Muscle layer of colon (tissue), 2 donors: ENCODE measurements around the gene RAD51B.
A peak's percentile ranks its signal among the peaks of the same experiment; 100 is the strongest.

ENCODE experiments used
- H3K27ac ChIP-seq: one replicate; pipeline ENCODE4 v1.7.0; 2013; ENCODE audit warnings: low read depth, mild to moderate bottlenecking, low read length, moderate library complexity
- H3K27me3 ChIP-seq, 2 donors: one replicate each; pipeline ENCODE4 v1.7.0; 2013; ENCODE audit warnings: low read length in 2 of 2, mild to moderate bottlenecking in 2 of 2; ENCODE audit not compliant: insufficient read depth in 2 of 2, control insufficient read depth in 1 of 2
- H3K36me3 ChIP-seq: one replicate; pipeline ENCODE4 v1.7.0; 2013; ENCODE audit warnings: mild to moderate bottlenecking, low read length; ENCODE audit not compliant: insufficient read depth
- H3K4me1 ChIP-seq: one replicate; pipeline ENCODE4 v1.7.0; 2013; ENCODE audit warnings: mild to moderate bottlenecking, low read length; ENCODE audit not compliant: insufficient read depth
- H3K4me3 ChIP-seq, 2 donors: one replicate each; pipeline ENCODE4 v1.7.0; 2013; ENCODE audit warnings: low read length in 2 of 2, low read depth in 1 of 2, mild to moderate bottlenecking in 1 of 2, moderate library complexity in 1 of 2
- H3K9ac ChIP-seq: one replicate; pipeline ENCODE4 v1.7.0; 2013; ENCODE audit warnings: low read length
- H3K9me3 ChIP-seq: one replicate; pipeline ENCODE4 v1.7.0; 2013; ENCODE audit warnings: mild to moderate bottlenecking, low read length
- donor health status: abdominal sarcoma.
- donor health status: Adenocarcinoma of cecum.

RAD51B gene

GRCh38 chr14:68666899-68667298 lies 847.3 kb downstream of the RAD51B start:
- Histone ChIP-seq H3K4me1 (peaks cover 88% of the 10 kb centered on the region), H3K4me3 (no peak overlapping the region), H3K27me3 (no peaks in the 10 kb centered on the region), H3K9ac (no peak overlapping the region), H3K36me3 (no peaks in the 10 kb centered on the region), H3K9me3 (no peaks in the 10 kb centered on the region), H3K27ac (peak overlapping the region; percentile 78)

GRCh38 chr14:68667313-68667791 lies 847.8 kb downstream of the RAD51B start:
- Histone ChIP-seq H3K4me3 (no peak overlapping the region), H3K27me3 (no peaks in the 10 kb centered on the region), H3K9ac (no peak overlapping the region), H3K9me3 (no peaks in the 10 kb centered on the region), H3K4me1 (peaks cover 93% of the 10 kb centered on the region), H3K27ac (peak overlapping the region; percentile 78), H3K36me3 (no peaks in the 10 kb centered on the region)

- Histone ChIP-seq H3K4me3 (no peak overlapping the region), H3K27ac (peak overlapping the region; percentile 78), H3K36me3 (no peaks in the 10 kb centered on the region), H3K9me3 (no peaks in the 10 kb centered on the region), H3K27me3 (no peaks in the 10 kb centered on the region), H3K9ac (no peak overlapping the region), H3K4me1 (peaks cover 99% of the 10 kb centered on the region)
These were observed 848.4 kb downstream of the RAD51B start for GRCh38 chr14:68668028-68668427.

GRCh38 chr14:68668531-68668930 lies 849.0 kb downstream of the RAD51B start:
- H3K4me3 ChIP-seq: no peak overlapping the region
- no peaks in the 10 kb centered on the region for H3K27me3 ChIP-seq
- H3K9me3 ChIP-seq: no peaks in the 10 kb centered on the region
- peaks cover 97% of the 10 kb centered on the region for H3K4me1 ChIP-seq
- H3K36me3 ChIP-seq: no peaks in the 10 kb centered on the region
- H3K27ac ChIP-seq: peak overlapping the region; percentile 78
- H3K9ac ChIP-seq: no peak overlapping the region

GRCh38 chr14:68669111-68669511 lies 849.5 kb downstream of the RAD51B start:
- Histone ChIP-seq H3K27ac (peak overlapping the region; percentile 78), H3K9me3 (no peaks in the 10 kb centered on the region), H3K4me1 (peaks cover 91% of the 10 kb centered on the region), H3K36me3 (no peaks in the 10 kb centered on the region), H3K9ac (no peak overlapping the region), H3K27me3 (no peaks in the 10 kb centered on the region), H3K4me3 (no peak overlapping the region)

- Histone ChIP-seq H3K9me3 (no peaks in the 10 kb centered on the region), H3K9ac (no peak overlapping the region), H3K36me3 (no peaks in the 10 kb centered on the region), H3K4me1 (peaks cover 84% of the 10 kb centered on the region), H3K4me3 (no peak overlapping the region), H3K27ac (peak overlapping the region; percentile 27), H3K27me3 (no peaks in the 10 kb centered on the region)
These were observed 850.2 kb downstream of the RAD51B start for GRCh38 chr14:68669603-68670358.

- Histone ChIP-seq H3K27me3 (no peaks in the 10 kb centered on the region), H3K36me3 (no peaks in the 10 kb centered on the region), H3K9ac (no peak overlapping the region), H3K9me3 (no peaks in the 10 kb centered on the region), H3K27ac (peak overlapping the region; percentile 27), H3K4me1 (peaks cover 79% of the 10 kb centered on the region), H3K4me3 (no peak overlapping the region)
These were observed 850.8 kb downstream of the RAD51B start for GRCh38 chr14:68670359-68670715.

- Histone ChIP-seq H3K4me1 (peaks cover 63% of the 10 kb centered on the region), H3K4me3 (no peak overlapping the region), H3K27ac (peak overlapping the region; percentile 25), H3K36me3 (no peaks in the 10 kb centered on the region), H3K9ac (no peak overlapping the region), H3K9me3 (no peaks in the 10 kb centered on the region), H3K27me3 (no peaks in the 10 kb centered on the region)
These were observed 852.3 kb downstream of the RAD51B start for GRCh38 chr14:68671909-68672308.

GRCh38 chr14:68672609-68673285 lies 853.2 kb downstream of the RAD51B start:
- no peaks in the 10 kb centered on the region for H3K36me3 ChIP-seq
- no peak overlapping the region for H3K4me3 ChIP-seq
- peak overlapping the region; percentile 25 for H3K27ac ChIP-seq
- no peaks in the 10 kb centered on the region for H3K27me3 ChIP-seq
- no peak overlapping the region for H3K9ac ChIP-seq
- no peaks in the 10 kb centered on the region for H3K9me3 ChIP-seq
- peaks cover 54% of the 10 kb centered on the region for H3K4me1 ChIP-seq

- Histone ChIP-seq H3K27ac (no peak overlapping the region), H3K9ac (no peak overlapping the region), H3K4me1 (peaks cover 47% of the 10 kb centered on the region), H3K36me3 (no peaks in the 10 kb centered on the region), H3K9me3 (no peaks in the 10 kb centered on the region), H3K4me3 (no peak overlapping the region), H3K27me3 (no peaks in the 10 kb centered on the region)
These were observed 853.9 kb downstream of the RAD51B start for GRCh38 chr14:68673464-68673863.

GRCh38 chr14:68674538-68675232 lies 855.1 kb downstream of the RAD51B start:
- Histone ChIP-seq H3K36me3 (no peaks in the 10 kb centered on the region), H3K9ac (no peak overlapping the region), H3K27ac (no peak overlapping the region), H3K4me1 (peaks cover 35% of the 10 kb centered on the region), H3K4me3 (no peak overlapping the region), H3K27me3 (no peaks in the 10 kb centered on the region), H3K9me3 (no peaks in the 10 kb centered on the region)
